KMS-11 (cell line): Measurements from ENCODE around the gene MROH2A.

Experiments used
- H2AFZ ChIP-seq: fragments of 200-600 bp; sonication (generic); 2 replicates; pipeline ENCODE4 v1.6.1; 2016; ENCODE audit warnings: antibody characterized with exemption, mixed run types, low read depth
- H3K27ac ChIP-seq: fragments of 200-600 bp; sonication (generic); 2 replicates; pipeline ENCODE4 v1.6.1; 2016; ENCODE audit warnings: mild to moderate bottlenecking, mixed run types
- H3K27me3 ChIP-seq: fragments of 200-600 bp; sonication (generic); 2 replicates; pipeline ENCODE4 v1.6.1; 2017; ENCODE audit warnings: mild to moderate bottlenecking, low read depth, mixed run types, moderate library complexity; ENCODE audit not compliant: insufficient read depth
- H3K36me3 ChIP-seq: fragments of 200-600 bp; sonication (generic); 2 replicates; pipeline ENCODE4 v1.6.1; 2017; ENCODE audit warnings: mild to moderate bottlenecking, mixed run types; ENCODE audit not compliant: insufficient read depth
- H3K4me1 ChIP-seq: fragments of 200-600 bp; sonication (generic); 2 replicates; pipeline ENCODE4 v1.6.1; 2016; ENCODE audit warnings: mild to moderate bottlenecking, low read depth, mixed run types; ENCODE audit not compliant: poor library complexity, severe bottlenecking
- H3K4me2 ChIP-seq: fragments of 200-600 bp; sonication (generic); 2 replicates; pipeline ENCODE4 v1.7.0; 2016; ENCODE audit warnings: mild to moderate bottlenecking, mixed run types
- H3K4me3 ChIP-seq: fragments of 200-600 bp; sonication (generic); IDR thresholded peaks from 2 replicates; pipeline ENCODE4 v1.6.1; 2017; ENCODE audit warnings: low read depth, low read length, mixed read lengths; ENCODE audit not compliant: insufficient read depth
- H3K79me2 ChIP-seq: fragments of 200-600 bp; sonication (generic); 2 replicates; pipeline ENCODE4 v1.6.1; 2016; ENCODE audit warnings: low read depth, mixed run types; ENCODE audit not compliant: insufficient read depth
- H3K9ac ChIP-seq: fragments of 200-600 bp; sonication (generic); 2 replicates; pipeline ENCODE4 v1.6.1; 2016; ENCODE audit warnings: mild to moderate bottlenecking, mixed run types
- H4K20me1 ChIP-seq: fragments of 200-600 bp; sonication (generic); 2 replicates; pipeline ENCODE4 v1.6.1; 2016; ENCODE audit warnings: mild to moderate bottlenecking, mixed run types; ENCODE audit not compliant: insufficient read depth
- CTCF ChIP-seq: fragments of 200-600 bp; sonication (generic); conservative IDR thresholded peaks from 2 replicates; pipeline ENCODE4 v1.6.1; 2017; ENCODE audit warnings: low read depth, mild to moderate bottlenecking, antibody characterized with exemption, low read length, moderate library complexity, mixed read lengths

The MROH2A gene

GRCh38 chr2:233840520-233840919 lies 62.4 kb downstream of the MROH2A start:
- Histone ChIP-seq H2AFZ (no peak overlapping the region), H4K20me1 (peaks cover 11% of the 10 kb centered on the region; the same call in 1 of the 2 replicates), H3K36me3 (peaks cover 7% of the 10 kb centered on the region; the same call in 1 of the 2 replicates), H3K9ac (no peak overlapping the region), H3K27me3 (no peaks in the 10 kb centered on the region), H3K79me2 (peaks cover 61% of the 10 kb centered on the region), H3K4me2 (no peak overlapping the region), H3K27ac (no peak overlapping the region), H3K4me1 (peaks cover 5% of the 10 kb centered on the region), H3K4me3 (no peak overlapping the region)
- no peak for TF ChIP-seq CTCF

- no peak for TF ChIP-seq CTCF
- Histone ChIP-seq H3K79me2 (peaks cover 65% of the 10 kb centered on the region), H3K4me1 (peaks cover 5% of the 10 kb centered on the region), H3K27me3 (no peaks in the 10 kb centered on the region), H3K36me3 (peaks cover 12% of the 10 kb centered on the region; the same call in 1 of the 2 replicates), H3K9ac (no peak overlapping the region), H3K4me2 (no peak overlapping the region), H4K20me1 (peaks cover 11% of the 10 kb centered on the region; the same call in 1 of the 2 replicates), H2AFZ (no peak overlapping the region), H3K4me3 (no peak overlapping the region), H3K27ac (no peak overlapping the region)
Measured at GRCh38 chr2:233841183-233841582, 63.1 kb downstream of the MROH2A start.

GRCh38 chr2:233844064-233844807 lies 66.1 kb downstream of the MROH2A start:
- Histone ChIP-seq H4K20me1 (no peaks in the 10 kb centered on the region), H3K4me1 (no peaks in the 10 kb centered on the region), H3K9ac (no peak overlapping the region)

GRCh38 chr2:233844836-233845235 lies 66.7 kb downstream of the MROH2A start:
- H3K27ac ChIP-seq, result no peak overlapping the region
- no peaks in the 10 kb centered on the region for H4K20me1 ChIP-seq
- no peak overlapping the region for H3K9ac ChIP-seq
- TF ChIP-seq CTCF, result no peak
- no peak overlapping the region for H3K4me2 ChIP-seq
- no peaks in the 10 kb centered on the region for H3K27me3 ChIP-seq
- H3K36me3 ChIP-seq, result peaks cover 27% of the 10 kb centered on the region; the same call in 1 of the 2 replicates
- H3K79me2 ChIP-seq, result peaks cover 57% of the 10 kb centered on the region
- H2AFZ ChIP-seq, result no peak overlapping the region
- no peak overlapping the region for H3K4me3 ChIP-seq
- no peaks in the 10 kb centered on the region for H3K4me1 ChIP-seq

More at GRCh38 chr2:233844064-233844807, 66.1 kb downstream of the MROH2A start:
- Histone ChIP-seq H3K4me3 (no peak overlapping the region), H3K27me3 (no peaks in the 10 kb centered on the region), H3K27ac (no peak overlapping the region), H3K4me2 (no peak overlapping the region), H3K79me2 (peaks cover 57% of the 10 kb centered on the region; the same call in 1 of the 2 replicates), H3K36me3 (peaks cover 24% of the 10 kb centered on the region; the same call in 1 of the 2 replicates), H2AFZ (no peak overlapping the region)
- TF ChIP-seq CTCF, result no peak
